ENCODE data around the gene FGD6.

FGD6 gene

GRCh38 chr12:95055057-95055456, 162.2 kb downstream of the FGD6 start:
- H4K20me1 ChIP-seq, result no peaks in the 10 kb centered on the region
- no peak overlapping the region for H3K27ac ChIP-seq
- H3K4me1 ChIP-seq, result no peaks in the 10 kb centered on the region
- no peaks in the 10 kb centered on the region for H3K9me3 ChIP-seq
- H3K36me3 ChIP-seq, result peaks cover 91% of the 10 kb centered on the region
- no peaks in the 10 kb centered on the region for H3K27me3 ChIP-seq
- no peak for TF ChIP-seq Cebpa-rat (IDR thresholded peaks at IDR 0.05)
- no peak overlapping the region for H3K9ac ChIP-seq
- no peak overlapping the region for H3K4me2 ChIP-seq
- H3K4me3 ChIP-seq, result no peak overlapping the region

GRCh38 chr12:95054206-95054605, 163.1 kb downstream of the FGD6 start:
- H3K4me1 ChIP-seq, result no peaks in the 10 kb centered on the region
- H4K20me1 ChIP-seq, result no peaks in the 10 kb centered on the region
- no peaks in the 10 kb centered on the region for H3K27me3 ChIP-seq
- H3K4me2 ChIP-seq, result no peak overlapping the region
- H3K36me3 ChIP-seq, result peaks cover 92% of the 10 kb centered on the region
- no peak for TF ChIP-seq Cebpa-rat (IDR thresholded peaks at IDR 0.05)
- H3K9me3 ChIP-seq, result no peaks in the 10 kb centered on the region
- no peak overlapping the region for H3K9ac ChIP-seq
- H3K27ac ChIP-seq, result no peak overlapping the region
- no peak overlapping the region for H3K4me3 ChIP-seq

GRCh38 chr12:95051241-95051640, 166.0 kb downstream of the FGD6 start:
- no peak overlapping the region for H3K4me3 ChIP-seq
- H3K36me3 ChIP-seq, result peaks cover 84% of the 10 kb centered on the region
- H3K4me1 ChIP-seq, result no peaks in the 10 kb centered on the region

GRCh38 chr12:95037906-95038305, 179.4 kb downstream of the FGD6 start:
- no peaks in the 10 kb centered on the region for H4K20me1 ChIP-seq
- no peaks in the 10 kb centered on the region for H3K9me3 ChIP-seq
- no peak overlapping the region for H3K27ac ChIP-seq
- no peak for TF ChIP-seq Cebpa-rat (IDR thresholded peaks at IDR 0.05)
- H3K4me3 ChIP-seq, result no peak overlapping the region
- no peaks in the 10 kb centered on the region for H3K4me1 ChIP-seq
- H3K27me3 ChIP-seq, result no peaks in the 10 kb centered on the region
- H3K4me2 ChIP-seq, result no peak overlapping the region
- H3K36me3 ChIP-seq, result peaks cover 84% of the 10 kb centered on the region
- H3K9ac ChIP-seq, result no peak overlapping the region

More at GRCh38 chr12:95051241-95051640, 166.0 kb downstream of the FGD6 start:
- no peak overlapping the region for H3K27ac ChIP-seq
- no peaks in the 10 kb centered on the region for H3K27me3 ChIP-seq
- no peaks in the 10 kb centered on the region for H3K9me3 ChIP-seq
- no peak for TF ChIP-seq Cebpa-rat (IDR thresholded peaks at IDR 0.05)
- no peak overlapping the region for H3K4me2 ChIP-seq
- H4K20me1 ChIP-seq, result no peaks in the 10 kb centered on the region
- H3K9ac ChIP-seq, result no peak overlapping the region

GRCh38 chr12:95034750-95035149, 182.5 kb downstream of the FGD6 start:
- Histone ChIP-seq H3K4me2 (no peak overlapping the region), H3K36me3 (peaks cover 78% of the 10 kb centered on the region)

More at GRCh38 chr12:95034750-95035149, 182.5 kb downstream of the FGD6 start:
- Histone ChIP-seq H3K27ac (no peak overlapping the region), H3K9me3 (no peaks in the 10 kb centered on the region), H3K4me3 (no peak overlapping the region), H3K27me3 (no peaks in the 10 kb centered on the region), H3K9ac (no peak overlapping the region), H3K4me1 (no peaks in the 10 kb centered on the region), H4K20me1 (no peaks in the 10 kb centered on the region)
- TF ChIP-seq Cebpa-rat (IDR thresholded peaks at IDR 0.05), result no peak

All from BLaER1 (cell line).